H1 (cell line): ENCODE results near the gene RPS6KA5. TPM values are rescaled to one million over a fixed set of nuclear protein-coding genes. Genes with fewer than 3 reads are reported as not detected.

Experiments
- CTCF ChIA-PET: fragments of 300-600 bp; sonication (Branson Sonifier 250); formaldehyde crosslinking; loops from one replicate; lab custom pipeline; 2021; ENCODE audit not compliant: partially characterized antibody; lab: Charles Lee
- POLR2A ChIA-PET: fragments of 300-600 bp; sonication (Branson Sonifier 250); formaldehyde crosslinking; loops from one replicate; lab custom pipeline; 2021; ENCODE audit warnings: inconsistent platforms; ENCODE audit not compliant: partially characterized antibody; lab: Charles Lee
- DNase-seq, 2 experiments: peaks; one replicate each; pipeline versions ENCODE4 v3.0.0 to v3.0.0-alpha.2; 2010 to 2022; ENCODE audit warnings: low spot score in 2 of 2, low read depth in 1 of 2, mixed read lengths in 1 of 2
- FAIRE-seq: peaks from 2 replicates; lab custom pipeline; 2011; peaks lifted over from hg19 to GRCh38; lab: Jason Lieb, UNC
- H2AFZ ChIP-seq: 2 replicates; pipeline ENCODE4 v1.8.1; 2012; ENCODE audit warnings: low read length, inconsistent platforms
- H2AK5ac ChIP-seq: 2 replicates; pipeline ENCODE4 v1.6.1; 2013; ENCODE audit warnings: low read depth, low read length
- H2BK120ac ChIP-seq: replicated peaks from 2 replicates; pipeline ENCODE3; 2013; ENCODE audit warnings: low read depth, low read length, inconsistent platforms
- H2BK12ac ChIP-seq: 2 replicates; pipeline ENCODE4 v1.6.1; 2013; ENCODE audit warnings: low read depth, low read length
- H2BK15ac ChIP-seq: 2 replicates; pipeline ENCODE4 v1.6.1; 2013; ENCODE audit warnings: low read length
- H2BK20ac ChIP-seq: 2 replicates; pipeline ENCODE4 v1.6.1; 2013; ENCODE audit warnings: low read length
- H2BK5ac ChIP-seq: 2 replicates; pipeline ENCODE4 v1.6.1; 2013; ENCODE audit warnings: low read depth, low read length
- H3K14ac ChIP-seq: 2 replicates; pipeline ENCODE4 v1.6.1; 2013; ENCODE audit warnings: inconsistent platforms; ENCODE audit not compliant: insufficient read length
- H3K18ac ChIP-seq: 2 replicates; pipeline ENCODE4 v1.6.1; 2013; ENCODE audit warnings: low read length; ENCODE audit errors: extremely low read depth
- H3K23ac ChIP-seq: 2 replicates; pipeline ENCODE4 v1.6.1; 2013; ENCODE audit warnings: inconsistent platforms; ENCODE audit not compliant: insufficient read length
- H3K23me2 ChIP-seq: 2 replicates; pipeline ENCODE4 v1.6.1; 2013; ENCODE audit warnings: low read depth, low read length
- H3K27ac ChIP-seq: 2 replicates; pipeline ENCODE4 v1.6.1; 2011; ENCODE audit warnings: low read depth, low read length, inconsistent platforms
- H3K27me3 ChIP-seq, 4 experiments: replicated peaks in 1 of 4; 1 replicate in 1 of 4; 2 replicates in 3 of 4; pipeline versions ENCODE4 v1.6.1 to v1.8.1; 2011 to 2013; ENCODE audit warnings: low read length in 3 of 4, mild to moderate bottlenecking in 3 of 4, inconsistent platforms in 2 of 4, mixed read lengths in 2 of 4, moderate library complexity in 1 of 4; ENCODE audit not compliant: control insufficient read depth in 3 of 4, insufficient read depth in 3 of 4; ENCODE audit errors: extremely low read depth in 1 of 4
- H3K36me3 ChIP-seq, 4 experiments: 2 replicates each; pipeline versions ENCODE4 v1.6.1 to v1.8.1; 2011 to 2013; ENCODE audit warnings: mild to moderate bottlenecking in 4 of 4, low read length in 3 of 4, moderate library complexity in 2 of 4, control low read depth in 1 of 4, inconsistent platforms in 1 of 4; ENCODE audit not compliant: insufficient read depth in 4 of 4, control insufficient read depth in 2 of 4
- H3K4ac ChIP-seq: replicated peaks from 2 replicates; pipeline ENCODE3; 2013; ENCODE audit warnings: low read length, low read depth, mixed read lengths, inconsistent platforms; ENCODE audit not compliant: insufficient read length
- H3K4me1 ChIP-seq, 4 experiments: replicated peaks in 1 of 4; 1 replicate in 1 of 4; 2 replicates in 3 of 4; pipeline versions ENCODE4 v1.6.1 to v1.8.1; 2011 to 2013; ENCODE audit warnings: low read length in 3 of 4, inconsistent platforms in 2 of 4, mixed read lengths in 1 of 4; ENCODE audit not compliant: insufficient read depth in 4 of 4, control insufficient read depth in 3 of 4
- H3K4me2 ChIP-seq, 2 experiments: 2 replicates each; pipeline versions ENCODE4 v1.6.1 to v1.8.1; 2011 to 2013; ENCODE audit warnings: low read depth in 2 of 2, low read length in 2 of 2, control low read depth in 1 of 2, inconsistent platforms in 1 of 2, mild to moderate bottlenecking in 1 of 2; ENCODE audit not compliant: insufficient read depth in 1 of 2
- H3K4me3 ChIP-seq, 4 experiments: fragments of 200-600, 300-600 bp in 1 of 4; sonication (generic), shearing (Covaris generic), sonication (Bioruptor Twin) in 1 of 4; 2 replicates each; pipeline versions ENCODE4 v1.5.1 to v1.8.1; 2011 to 2016; ENCODE audit warnings: low read length in 4 of 4, low read depth in 3 of 4, control low read depth in 2 of 4, inconsistent platforms in 2 of 4, mild to moderate bottlenecking in 2 of 4, mixed read lengths in 1 of 4, moderate library complexity in 1 of 4; ENCODE audit not compliant: insufficient read depth in 2 of 4; ENCODE audit errors: extremely low read depth in 1 of 4
- H3K56ac ChIP-seq: replicated peaks from 2 replicates; pipeline ENCODE3; 2013; ENCODE audit warnings: low read depth, mild to moderate bottlenecking, mixed read lengths, low read length, inconsistent platforms; ENCODE audit not compliant: insufficient read length
- H3K79me1 ChIP-seq: 2 replicates; pipeline ENCODE4 v1.6.1; 2013; ENCODE audit warnings: low read depth, low read length, control low read depth
- H3K79me2 ChIP-seq, 2 experiments: 2 replicates each; pipeline versions ENCODE4 v1.6.1 to v1.8.1; 2012 to 2013; ENCODE audit warnings: low read length in 2 of 2, mild to moderate bottlenecking in 2 of 2, inconsistent platforms in 1 of 2; ENCODE audit not compliant: insufficient read depth in 2 of 2, control insufficient read depth in 1 of 2
- H3K9ac ChIP-seq, 4 experiments: replicated peaks in 1 of 4; 1 replicate in 1 of 4; 2 replicates in 3 of 4; pipeline versions ENCODE4 v1.6.1 to v1.8.1; 2011 to 2013; ENCODE audit warnings: low read depth in 3 of 4, low read length in 3 of 4, control low read depth in 2 of 4, mild to moderate bottlenecking in 2 of 4, moderate library complexity in 2 of 4, inconsistent platforms in 1 of 4; ENCODE audit errors: extremely low read depth in 1 of 4
- H3K9me3 ChIP-seq, 2 experiments: 2 replicates each; pipeline versions ENCODE4 v1.6.1 to v1.8.1; 2012 to 2013; ENCODE audit warnings: mild to moderate bottlenecking in 2 of 2, moderate library complexity in 2 of 2, control low read depth in 1 of 2, inconsistent platforms in 1 of 2, low read depth in 1 of 2, low read length in 1 of 2, mixed read lengths in 1 of 2; ENCODE audit not compliant: insufficient read depth in 2 of 2
- H4K20me1 ChIP-seq, 2 experiments: replicated peaks in 1 of 2; 2 replicates each; pipeline versions ENCODE3 to v1.8.1; 2011 to 2013; ENCODE audit warnings: inconsistent platforms in 2 of 2, low read length in 2 of 2, mild to moderate bottlenecking in 1 of 2; ENCODE audit not compliant: insufficient read depth in 2 of 2, control insufficient read depth in 1 of 2
- H4K5ac ChIP-seq: 2 replicates; pipeline ENCODE4 v1.6.1; 2013; ENCODE audit warnings: low read length, low read depth, mixed read lengths, inconsistent platforms; ENCODE audit not compliant: insufficient read length
- H4K8ac ChIP-seq: 2 replicates; pipeline ENCODE4 v1.8.0; 2013; ENCODE audit warnings: mild to moderate bottlenecking, moderate library complexity, low read length, inconsistent platforms; ENCODE audit not compliant: insufficient read depth; ENCODE audit errors: extremely low read depth
- H4K91ac ChIP-seq: replicated peaks from 2 replicates; pipeline ENCODE3; 2013; ENCODE audit warnings: low read length, mixed read lengths, inconsistent platforms; ENCODE audit not compliant: insufficient read length
- BACH1 ChIP-seq: IDR thresholded peaks from 2 replicates; pipeline ENCODE4 v1.6.1; 2012; ENCODE audit warnings: low read length, improper control_type of control experiment
- BRCA1 ChIP-seq: IDR thresholded peaks from 2 replicates; pipeline ENCODE4 v1.6.1; 2012; ENCODE audit warnings: low read depth, low read length, improper control_type of control experiment
- CBX5 ChIP-seq: fragments of 300-800, 300-1000 bp; sonication (generic); IDR thresholded peaks from 2 replicates; pipeline ENCODE4 v1.7.1; 2016; ENCODE audit warnings: antibody characterized with exemption, low read length, low read depth
- CHD2 ChIP-seq: IDR thresholded peaks from 2 replicates; pipeline ENCODE4 v1.6.1; 2012; ENCODE audit warnings: low read length, improper control_type of control experiment
- EZH2 ChIP-seq: fragments of 200-600 bp; sonication (generic); IDR thresholded peaks from 2 replicates; pipeline ENCODE4 v1.7.1; 2012; ENCODE audit warnings: low read depth, mild to moderate bottlenecking, moderate library complexity, low read length, inconsistent platforms; ENCODE audit not compliant: severe bottlenecking
- MAFK ChIP-seq: IDR thresholded peaks from 2 replicates; pipeline ENCODE4 v1.6.1; 2012; ENCODE audit warnings: low read depth, mild to moderate bottlenecking, improper control_type of control experiment, low read length
- RXRA ChIP-seq: IDR thresholded peaks from 2 replicates; pipeline ENCODE4 v1.6.1; 2011; ENCODE audit warnings: low read depth, mild to moderate bottlenecking, low read length, moderate library complexity; ENCODE audit not compliant: insufficient read depth
- TCF12 ChIP-seq: IDR thresholded peaks from 2 replicates; pipeline ENCODE4 v1.6.1; 2011; ENCODE audit warnings: low read depth, mild to moderate bottlenecking, low read length
- TEAD4 ChIP-seq: IDR thresholded peaks from 2 replicates; pipeline ENCODE4 v1.6.1; 2012; ENCODE audit warnings: low read depth, low read length, inconsistent platforms, mixed read lengths
- WGBS, 2 experiments: shearing (Covaris generic) in 1 of 2; methylation state at CpG; one replicate each; pipeline versions ENCODE4 v1.1.6 to v1.1.7; 2013 to 2015; ENCODE audit warnings: low lambda C conversion rate in 2 of 2, mixed read lengths in 2 of 2, inconsistent platforms in 1 of 2, low coverage in 1 of 2, missing lambda C conversion rate in 1 of 2; ENCODE audit not compliant: insufficient replicate concordance in 2 of 2, insufficient coverage in 1 of 2, insufficient read length in 1 of 2; ENCODE audit errors: extremely low coverage in 1 of 2, missing lambda C conversion rate in 1 of 2; 5-methylcytosine and 5-hydroxymethylcytosine counted together
- polyA plus RNA-seq, 7 experiments: library from polyadenylated mRNA; depleted of rRNA in 3 of 7; stranded (reverse) in 5 of 7; unstranded in 2 of 7; fragments of >200 nt in 5 of 7; fragments of 200-250 nt in 2 of 7; gene quantifications; 1 replicate in 5 of 7; 2 replicates in 1 of 7; 4 replicates in 1 of 7; pipeline versions ENCODE4 v1.2.1 to v1.2.3, GENCODE V29; 2011 to 2013; ENCODE audit warnings: missing spikeins in 2 of 7, mixed read lengths in 2 of 7
- total RNA-seq: library from RNA; stranded (reverse); fragmentation: NEBNext Ultra II Directional; extraction: Animal tissue kit (Norgen Biotek cat#: 25700); gene quantifications from 2 replicates; pipeline ENCODE4 v1.2.1, GENCODE V29; 2021

The RPS6KA5 gene
- total and polyA plus RNA-seq, 2 of the 8 experiments (the other 6 are each of a cell fraction or from before 2014, with no cell fraction given) = 0.85 to 3.1 TPM

DNA sequence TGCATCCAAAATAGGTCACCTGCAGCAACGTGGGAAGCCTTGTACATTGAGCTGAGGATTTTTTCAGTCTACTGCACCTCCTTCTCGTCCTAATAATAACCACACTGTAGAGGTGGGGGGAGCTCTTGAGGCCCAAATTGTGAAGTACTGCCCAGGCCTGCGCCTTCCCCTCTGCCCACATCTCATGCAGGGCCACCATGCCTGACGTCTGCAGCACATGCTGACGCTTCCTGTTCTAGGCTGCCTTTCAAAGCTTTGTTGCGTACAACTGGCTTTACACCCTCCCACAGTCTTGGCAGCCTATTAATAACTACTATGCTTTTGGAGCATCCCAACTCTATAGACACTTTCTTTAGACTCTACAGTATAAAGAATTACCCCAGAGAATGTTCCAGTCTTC, 217.7 kb downstream of the RPS6KA5 start:
- Histone ChIP-seq H2BK15ac (no peak overlapping the region), H4K20me1 (no peaks in the 10 kb centered on the region), H3K9me3 (no peaks in the 10 kb centered on the region), H2AK5ac (no peak overlapping the region), H3K18ac (no peak overlapping the region), H3K4ac (no peak overlapping the region), H2AFZ (no peak overlapping the region), H3K4me3 (no peak overlapping the region), H3K14ac (no peak overlapping the region), H2BK20ac (no peak overlapping the region), H3K23me2 (no peaks in the 10 kb centered on the region), H3K27me3 (peaks cover 0 to 1% (median 0%) of the 10 kb centered on the region in 4 experiments; a peak in 1 of 7 replicates), H3K79me1 (no peaks in the 10 kb centered on the region), H4K8ac (no peak overlapping the region), H2BK5ac (no peak overlapping the region), H3K56ac (no peak overlapping the region), H3K79me2 (no peaks in the 10 kb centered on the region), H3K36me3 (no peaks in the 10 kb centered on the region; a peak in 1 of 8 replicates), H4K5ac (no peak overlapping the region), H3K4me1 (no peaks in the 10 kb centered on the region), H2BK120ac (no peak overlapping the region), H3K9ac (no peak overlapping the region), H3K27ac (no peak overlapping the region), H3K23ac (no peak overlapping the region), H3K4me2 (no peak overlapping the region), H2BK12ac (no peak overlapping the region), H4K91ac (no peak overlapping the region)
- DNase-seq = peak in 1 of 2 experiments; percentile 28
- TF ChIP-seq TEAD4 = no peak
- no peak for TF ChIP-seq RXRA
- no peak for TF ChIP-seq TCF12
- TF ChIP-seq CHD2 = no peak
- no peak for TF ChIP-seq BRCA1
- TF ChIP-seq MAFK = no peak
- TF ChIP-seq CBX5 = no peak
- no peak for TF ChIP-seq BACH1
- no peak for TF ChIP-seq EZH2
- no peak for FAIRE-seq
- 90% methylated on average over 6 of the region's 6 CpGs; no CpG with 5 or more reads in 1 of the 2 experiments for WGBS, 2 experiments
- POLR2A ChIA-PET = no interaction called here
- CTCF ChIA-PET = interaction anchor here (1.1 to 1.5 kb wide), 2 partner anchors 10 to 57 kb away, joined by 3 read pairs; no protein-coding TSS in a partner anchor
